ENCODE measurements around the gene AURKAIP1. TPM values are rescaled to one million over a fixed set of nuclear protein-coding genes. Genes with fewer than 3 reads are reported as not detected.

Gene AURKAIP1
- total and polyA plus RNA-seq, 9 of the 15 experiments (the other 6 are each of a cell fraction or from before 2014, with no cell fraction given) = 7.8 to 478 (median 92.0) TPM

GRCh38 chr1:1402072-1402900 is 27.3 kb upstream of the AURKAIP1 start (continued):
- TF ChIP-seq ZNF592 (IDR thresholded peaks at IDR 0.05) = no peak
- no peak for TF ChIP-seq ZNF584 (CRISPR knock-in tag; IDR thresholded peaks at IDR 0.05; ENCODE audit: low read depth)
- no peak for TF ChIP-seq XRCC4 (IDR thresholded peaks at IDR 0.05; ENCODE audit: extremely low read depth, insufficient read depth, insufficient read length)
- TF ChIP-seq MAZ (CRISPR knock-in tag; conservative IDR thresholded peaks at IDR 0.05 in 1 of 2, IDR thresholded peaks at IDR 0.05 in 1 of 2) = no peak
- no peak for TF ChIP-seq ZFP36 (IDR thresholded peaks at IDR 0.05; ENCODE audit: low read depth, low read length, partially characterized antibody)
- no peak for TF ChIP-seq JUNB (CRISPR knock-in tag; conservative IDR thresholded peaks at IDR 0.05)
- no peak for TF ChIP-seq ZNF175 (CRISPR knock-in tag; IDR thresholded peaks at IDR 0.05; ENCODE audit: low read depth)
- no peak for TF ChIP-seq GTF2E2 (tag; IDR thresholded peaks at IDR 0.05)
- no peak for TF ChIP-seq NCOA6 (IDR thresholded peaks at IDR 0.05)
- TF ChIP-seq ZNF212 (CRISPR knock-in tag; IDR thresholded peaks at IDR 0.05) = no peak
- no peak for TF ChIP-seq TCFL5 (CRISPR knock-in tag; conservative IDR thresholded peaks at IDR 0.05)
- no peak for TF ChIP-seq ZBTB2 (IDR thresholded peaks at IDR 0.05)
- TF ChIP-seq ZFP1 (CRISPR knock-in tag; IDR thresholded peaks at IDR 0.05) = no peak
- TF ChIP-seq TEAD2 (tag; IDR thresholded peaks at IDR 0.05) = no peak
- TF ChIP-seq ZC3H11A (IDR thresholded peaks at IDR 0.05; ENCODE audit: low read depth, low read length) = no peak
- no peak for TF ChIP-seq NR0B1 (IDR thresholded peaks at IDR 0.05; ENCODE audit: partially characterized antibody)
- TF ChIP-seq BDP1 (IDR thresholded peaks at IDR 0.05; ENCODE audit: insufficient read depth, insufficient read length) = no peak
- TF ChIP-seq ZNF57 (CRISPR knock-in tag; IDR thresholded peaks at IDR 0.05) = no peak
- TF ChIP-seq CSDE1 (IDR thresholded peaks at IDR 0.05) = no peak
- TF ChIP-seq TFAP4 (CRISPR knock-in tag; IDR thresholded peaks at IDR 0.05; ENCODE audit: borderline replicate concordance) = peak; percentile 43; the same call in 1 of the 2 replicates

Measured in K562 (cell line).